HEK293 (cell line): Measurements from ENCODE around the gene SYNJ1.
"Not testable (repeated sequence)": the region's sequence is repeated elsewhere in the genome, so short reads cannot be mapped to it uniquely, and the experiment has no call there.

Experiments used
- CTCF ChIA-PET: fragments of 350-600 bp; formaldehyde crosslinking; extraction: SDS; loops from one replicate; lab custom pipeline; 2021; ENCODE audit warnings: antibody characterized with exemption; lab: Yijun Ruan, JAX
- POLR2A ChIA-PET: fragments of 300-600 bp; formaldehyde crosslinking; extraction: SDS; loops from one replicate; lab custom pipeline; 2020; ENCODE audit warnings: antibody characterized with exemption, inconsistent platforms; lab: Yijun Ruan, JAX
- H3K27ac ChIP-seq: fragments of 200-500 bp; sonication (Bioruptor generic); 2 replicates; pipeline ENCODE4 v1.5.1; 2014; ENCODE audit warnings: low read depth, low read length, control low read depth, inconsistent platforms; ENCODE audit errors: extremely low read depth
- H3K36me3 ChIP-seq, 2 experiments: fragments of 200-500 bp in 1 of 2; sonication (Bioruptor generic) in 1 of 2; 1 replicate in 1 of 2; 2 replicates in 1 of 2; pipeline ENCODE4 v1.5.1; 2014 to 2017; ENCODE audit warnings: inconsistent platforms in 2 of 2, low read length in 2 of 2; ENCODE audit not compliant: control insufficient read depth in 2 of 2, insufficient read depth in 1 of 2
- H3K4me1 ChIP-seq: fragments of 200-500 bp; sonication (Bioruptor generic); 2 replicates; pipeline ENCODE4 v1.5.1; 2014; ENCODE audit warnings: mild to moderate bottlenecking, low read length, inconsistent platforms; ENCODE audit not compliant: control insufficient read depth, insufficient read depth
- H3K4me3 ChIP-seq: 2 replicates; pipeline ENCODE4 v1.5.1; 2011; ENCODE audit warnings: low read depth, mild to moderate bottlenecking, control low read depth, low read length, moderate library complexity
- H3K9me3 ChIP-seq: fragments of 200-500 bp; sonication (Bioruptor generic); 2 replicates; pipeline ENCODE4 v1.5.1; 2014; ENCODE audit warnings: low read depth, low read length, inconsistent platforms; ENCODE audit not compliant: control insufficient read depth, insufficient read depth
- MZF1 ChIP-seq: fragments of 450-650 bp; formaldehyde crosslinking; IDR thresholded peaks from 2 replicates; pipeline ENCODE4 v1.5.1; 2017; ENCODE audit warnings: missing biosample characterization, missing genetic modification characterization, borderline replicate concordance
- REST ChIP-seq: fragments of 450-650 bp; formaldehyde crosslinking; IDR thresholded peaks from 2 replicates; pipeline ENCODE4 v1.5.1; 2016; ENCODE audit warnings: missing biosample characterization, missing genetic modification characterization
- ZBTB21 ChIP-seq: fragments of 450-650 bp; formaldehyde crosslinking; IDR thresholded peaks from 2 replicates; pipeline ENCODE4 v1.5.1; 2017; ENCODE audit warnings: missing biosample characterization, missing genetic modification characterization
- ZBTB8A ChIP-seq: fragments of 450-650 bp; formaldehyde crosslinking; IDR thresholded peaks from 2 replicates; pipeline ENCODE4 v1.5.1; 2016; ENCODE audit warnings: missing biosample characterization, missing genetic modification characterization
- ZFHX2 ChIP-seq: fragments of 450-650 bp; formaldehyde crosslinking; conservative IDR thresholded peaks from 2 replicates; pipeline ENCODE4 v1.5.1; 2016; ENCODE audit warnings: missing biosample characterization, missing genetic modification characterization
- ZNF121 ChIP-seq: fragments of 450-650 bp; formaldehyde crosslinking; IDR thresholded peaks from 2 replicates; pipeline ENCODE4 v1.5.1; 2016; ENCODE audit warnings: missing biosample characterization, missing genetic modification characterization
- ZNF175 ChIP-seq: fragments of 450-650 bp; formaldehyde crosslinking; IDR thresholded peaks from 2 replicates; pipeline ENCODE4 v1.5.1; 2016; ENCODE audit warnings: missing biosample characterization, missing genetic modification characterization
- ZNF18 ChIP-seq: fragments of 450-650 bp; formaldehyde crosslinking; IDR thresholded peaks from 2 replicates; pipeline ENCODE4 v1.5.1; 2016; ENCODE audit warnings: missing biosample characterization, missing genetic modification characterization
- ZNF23 ChIP-seq: fragments of 450-650 bp; formaldehyde crosslinking; IDR thresholded peaks from 2 replicates; pipeline ENCODE4 v1.5.1; 2016; ENCODE audit warnings: missing biosample characterization, missing genetic modification characterization, borderline replicate concordance
- ZNF335 ChIP-seq: fragments of 450-650 bp; formaldehyde crosslinking; conservative IDR thresholded peaks from 2 replicates; pipeline ENCODE4 v1.5.1; 2016; ENCODE audit warnings: missing biosample characterization, missing genetic modification characterization
- ZNF426 ChIP-seq: fragments of 450-650 bp; formaldehyde crosslinking; IDR thresholded peaks from 2 replicates; pipeline ENCODE4 v1.5.1; 2017; ENCODE audit warnings: missing biosample characterization, missing genetic modification characterization, mild to moderate bottlenecking, inconsistent platforms, moderate library complexity
- ZNF558 ChIP-seq: fragments of 450-650 bp; formaldehyde crosslinking; IDR thresholded peaks from 2 replicates; pipeline ENCODE4 v1.5.1; 2016; ENCODE audit warnings: missing biosample characterization, missing genetic modification characterization
- ZNF623 ChIP-seq: fragments of 450-650 bp; formaldehyde crosslinking; IDR thresholded peaks from 2 replicates; pipeline ENCODE4 v1.5.1; 2016; ENCODE audit warnings: missing biosample characterization, missing genetic modification characterization
- ZNF677 ChIP-seq: fragments of 450-650 bp; IDR thresholded peaks from 2 replicates; pipeline ENCODE4 v1.5.0; 2018; ENCODE audit warnings: missing biosample characterization, mild to moderate bottlenecking, missing genetic modification characterization, moderate library complexity
- ZXDB ChIP-seq: fragments of 450-650 bp; formaldehyde crosslinking; IDR thresholded peaks from 2 replicates; pipeline ENCODE4 v1.5.1; 2016; ENCODE audit warnings: missing biosample characterization, missing genetic modification characterization
- TF ChIP-seq, protein P1 (sequence below): fragments of 450-650 bp; formaldehyde crosslinking; IDR thresholded peaks from 2 replicates; pipeline ENCODE4 v1.5.1; 2016; ENCODE audit warnings: missing biosample characterization, missing genetic modification characterization
- TF ChIP-seq, protein P2 (sequence below): fragments of 450-650 bp; formaldehyde crosslinking; IDR thresholded peaks from 2 replicates; pipeline ENCODE4 v1.5.1; 2017; ENCODE audit warnings: missing biosample characterization, missing genetic modification characterization
- TF ChIP-seq, protein P3 (sequence below): fragments of 450-650 bp; formaldehyde crosslinking; conservative IDR thresholded peaks from 2 replicates; pipeline ENCODE4 v1.5.1; 2016; ENCODE audit warnings: low read depth, missing biosample characterization, missing genetic modification characterization

Gene SYNJ1

DNA sequence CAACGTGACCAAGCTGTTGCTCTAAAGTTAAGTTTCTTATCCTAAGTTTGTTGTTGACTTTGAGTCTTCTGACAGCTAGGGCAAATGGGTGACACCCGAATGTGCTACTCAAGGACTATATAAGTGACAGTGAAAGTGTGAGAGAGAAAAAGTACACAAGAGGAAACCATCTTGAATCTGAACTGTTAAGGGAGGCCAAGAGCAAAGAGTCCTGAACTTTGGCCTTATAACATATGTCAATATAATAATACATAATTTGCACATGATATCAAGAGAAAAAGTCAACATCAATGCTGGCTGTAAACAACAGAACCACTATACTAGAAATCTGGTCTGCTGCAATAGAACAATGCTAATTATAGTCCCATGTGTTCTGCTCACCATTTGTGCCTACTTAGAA, 29.5 kb downstream of the SYNJ1 start:
- CTCF ChIA-PET: no interaction called here
- Histone ChIP-seq H3K36me3 (peaks cover 0 to 3% of the 10 kb centered on the region in 2 experiments; a peak in 1 of 3 replicates), H3K4me3 (no peak overlapping the region), H3K27ac (no peak overlapping the region), H3K4me1 (peaks cover 23% of the 10 kb centered on the region), H3K9me3 (no peaks in the 10 kb centered on the region)
- POLR2A ChIA-PET: no interaction called here
- TF ChIP-seq ZNF335 (no peak), ZFHX2 (tag by site-specific recombination) (no peak), ZNF426 (tag by site-specific recombination) (no peak), ZNF677 (tag by site-specific recombination) (no peak), ZNF175 (tag by site-specific recombination) (no peak)
- TF ChIP-seq, protein P1, sequence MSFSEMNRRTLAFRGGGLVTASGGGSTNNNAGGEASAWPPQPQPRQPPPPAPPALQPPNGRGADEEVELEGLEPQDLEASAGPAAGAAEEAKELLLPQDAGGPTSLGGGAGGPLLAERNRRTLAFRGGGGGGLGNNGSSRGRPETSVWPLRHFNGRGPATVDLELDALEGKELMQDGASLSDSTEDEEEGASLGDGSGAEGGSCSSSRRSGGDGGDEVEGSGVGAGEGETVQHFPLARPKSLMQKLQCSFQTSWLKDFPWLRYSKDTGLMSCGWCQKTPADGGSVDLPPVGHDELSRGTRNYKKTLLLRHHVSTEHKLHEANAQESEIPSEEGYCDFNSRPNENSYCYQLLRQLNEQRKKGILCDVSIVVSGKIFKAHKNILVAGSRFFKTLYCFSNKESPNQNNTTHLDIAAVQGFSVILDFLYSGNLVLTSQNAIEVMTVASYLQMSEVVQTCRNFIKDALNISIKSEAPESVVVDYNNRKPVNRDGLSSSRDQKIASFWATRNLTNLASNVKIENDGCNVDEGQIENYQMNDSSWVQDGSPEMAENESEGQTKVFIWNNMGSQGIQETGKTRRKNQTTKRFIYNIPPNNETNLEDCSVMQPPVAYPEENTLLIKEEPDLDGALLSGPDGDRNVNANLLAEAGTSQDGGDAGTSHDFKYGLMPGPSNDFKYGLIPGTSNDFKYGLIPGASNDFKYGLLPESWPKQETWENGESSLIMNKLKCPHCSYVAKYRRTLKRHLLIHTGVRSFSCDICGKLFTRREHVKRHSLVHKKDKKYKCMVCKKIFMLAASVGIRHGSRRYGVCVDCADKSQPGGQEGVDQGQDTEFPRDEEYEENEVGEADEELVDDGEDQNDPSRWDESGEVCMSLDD (tag by site-specific recombination): no peak
- TF ChIP-seq, protein P2, sequence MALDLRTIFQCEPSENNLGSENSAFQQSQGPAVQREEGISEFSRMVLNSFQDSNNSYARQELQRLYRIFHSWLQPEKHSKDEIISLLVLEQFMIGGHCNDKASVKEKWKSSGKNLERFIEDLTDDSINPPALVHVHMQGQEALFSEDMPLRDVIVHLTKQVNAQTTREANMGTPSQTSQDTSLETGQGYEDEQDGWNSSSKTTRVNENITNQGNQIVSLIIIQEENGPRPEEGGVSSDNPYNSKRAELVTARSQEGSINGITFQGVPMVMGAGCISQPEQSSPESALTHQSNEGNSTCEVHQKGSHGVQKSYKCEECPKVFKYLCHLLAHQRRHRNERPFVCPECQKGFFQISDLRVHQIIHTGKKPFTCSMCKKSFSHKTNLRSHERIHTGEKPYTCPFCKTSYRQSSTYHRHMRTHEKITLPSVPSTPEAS (tag by site-specific recombination): no peak

DNA sequence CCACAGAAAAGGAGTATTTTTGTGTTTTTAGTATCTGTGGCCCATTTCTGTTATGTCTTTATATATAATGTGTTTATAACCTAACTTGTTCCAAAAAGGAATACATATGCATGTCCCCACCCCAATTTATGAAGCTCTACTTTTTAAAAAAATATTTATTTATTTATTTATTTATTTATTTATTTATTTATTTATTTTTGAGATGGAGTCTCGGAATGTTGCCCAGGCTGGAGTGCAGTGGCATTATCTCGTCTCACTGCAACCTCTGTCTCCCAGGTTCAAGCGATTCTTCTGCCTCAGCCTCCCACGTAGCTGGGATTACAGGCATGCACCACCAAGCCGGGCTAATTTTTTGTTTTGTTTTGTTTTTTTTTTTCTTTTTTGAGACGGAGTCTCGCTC, 32.3 kb downstream of the SYNJ1 start:
- H3K9me3 ChIP-seq, H3K27ac ChIP-seq, H3K4me3 ChIP-seq, H3K36me3 ChIP-seq: not testable (repeated sequence)
- peaks cover 17% of the 10 kb centered on the region for H3K4me1 ChIP-seq
- ChIA-PET CTCF (interaction anchor here (0.6 to 0.8 kb wide), 4 partner anchors 10 to 43 kb away, joined by 3 to 4 read pairs (median 3); no protein-coding TSS in a partner anchor), POLR2A (interaction anchor here (0.6 to 1.2 kb wide), 3 partner anchors 11 to 81 kb away, joined by 4 to 7 read pairs (median 5); partner anchors contain the start of gene SYNJ1)
- TF ChIP-seq ZNF623 (tag by site-specific recombination) (peak; percentile 86), ZBTB21 (tag by site-specific recombination) (peak; percentile 70; the same call in 1 of the 2 replicates), ZBTB8A (tag by site-specific recombination) (peak; percentile 80), ZNF121 (peak; percentile 58; the same call in 1 of the 2 replicates), REST (tag by site-specific recombination) (peak; percentile 80), ZNF18 (tag by site-specific recombination) (0 out of 2 replicates have a peak, but pooled peaks have one; percentile 12), ZXDB (peak; percentile 81; the same call in 1 of the 2 replicates), MZF1 (peak; percentile 40; the same call in 1 of the 2 replicates), ZNF23 (peak; percentile 17; the same call in 1 of the 2 replicates), ZNF558 (tag by site-specific recombination) (peak; percentile 80)
- TF ChIP-seq, protein P3, sequence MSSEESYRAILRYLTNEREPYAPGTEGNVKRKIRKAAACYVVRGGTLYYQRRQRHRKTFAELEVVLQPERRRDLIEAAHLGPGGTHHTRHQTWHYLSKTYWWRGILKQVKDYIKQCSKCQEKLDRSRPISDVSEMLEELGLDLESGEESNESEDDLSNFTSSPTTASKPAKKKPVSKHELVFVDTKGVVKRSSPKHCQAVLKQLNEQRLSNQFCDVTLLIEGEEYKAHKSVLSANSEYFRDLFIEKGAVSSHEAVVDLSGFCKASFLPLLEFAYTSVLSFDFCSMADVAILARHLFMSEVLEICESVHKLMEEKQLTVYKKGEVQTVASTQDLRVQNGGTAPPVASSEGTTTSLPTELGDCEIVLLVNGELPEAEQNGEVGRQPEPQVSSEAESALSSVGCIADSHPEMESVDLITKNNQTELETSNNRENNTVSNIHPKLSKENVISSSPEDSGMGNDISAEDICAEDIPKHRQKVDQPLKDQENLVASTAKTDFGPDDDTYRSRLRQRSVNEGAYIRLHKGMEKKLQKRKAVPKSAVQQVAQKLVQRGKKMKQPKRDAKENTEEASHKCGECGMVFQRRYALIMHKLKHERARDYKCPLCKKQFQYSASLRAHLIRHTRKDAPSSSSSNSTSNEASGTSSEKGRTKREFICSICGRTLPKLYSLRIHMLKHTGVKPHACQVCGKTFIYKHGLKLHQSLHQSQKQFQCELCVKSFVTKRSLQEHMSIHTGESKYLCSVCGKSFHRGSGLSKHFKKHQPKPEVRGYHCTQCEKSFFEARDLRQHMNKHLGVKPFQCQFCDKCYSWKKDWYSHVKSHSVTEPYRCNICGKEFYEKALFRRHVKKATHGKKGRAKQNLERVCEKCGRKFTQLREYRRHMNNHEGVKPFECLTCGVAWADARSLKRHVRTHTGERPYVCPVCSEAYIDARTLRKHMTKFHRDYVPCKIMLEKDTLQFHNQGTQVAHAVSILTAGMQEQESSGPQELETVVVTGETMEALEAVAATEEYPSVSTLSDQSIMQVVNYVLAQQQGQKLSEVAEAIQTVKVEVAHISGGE: peak; percentile 82
